Measurements from ENCODE around the gene CSGALNACT2.
"Not testable (repeated sequence)": the region's sequence is repeated elsewhere in the genome, so short reads cannot be mapped to it uniquely, and the experiment has no call there.

The CSGALNACT2 gene

DNA sequence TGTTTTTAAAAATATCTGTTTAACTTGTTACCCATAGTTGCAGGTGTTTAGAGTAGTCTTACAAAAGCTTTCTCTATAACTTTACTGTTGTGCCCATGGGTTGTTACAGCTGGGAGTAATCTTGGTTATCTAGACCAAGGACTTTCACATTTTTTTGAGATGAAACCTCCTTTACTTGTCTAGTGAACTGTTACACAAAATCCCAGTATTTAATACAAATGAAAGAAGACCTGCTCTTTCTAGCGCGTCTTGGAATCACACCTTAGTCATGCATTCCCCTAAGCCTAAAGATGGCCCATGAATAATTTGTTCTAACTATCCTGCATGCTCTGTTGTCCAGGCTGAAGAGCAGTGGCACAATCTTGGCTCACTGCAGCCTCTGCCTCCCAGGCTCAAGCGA lies 38.0 kb downstream of the CSGALNACT2 start:
- TF ChIP-seq MYC (IDR thresholded peaks at IDR 0.05; ENCODE audit: low read depth, low read length) (no peak), MAX (IDR thresholded peaks at IDR 0.05; ENCODE audit: low read depth, low read length) (no peak), POLR2A (IDR thresholded peaks at IDR 0.05; ENCODE audit: extremely low read depth, insufficient read length) (no peak)
- TF ChIP-seq, protein P1, sequence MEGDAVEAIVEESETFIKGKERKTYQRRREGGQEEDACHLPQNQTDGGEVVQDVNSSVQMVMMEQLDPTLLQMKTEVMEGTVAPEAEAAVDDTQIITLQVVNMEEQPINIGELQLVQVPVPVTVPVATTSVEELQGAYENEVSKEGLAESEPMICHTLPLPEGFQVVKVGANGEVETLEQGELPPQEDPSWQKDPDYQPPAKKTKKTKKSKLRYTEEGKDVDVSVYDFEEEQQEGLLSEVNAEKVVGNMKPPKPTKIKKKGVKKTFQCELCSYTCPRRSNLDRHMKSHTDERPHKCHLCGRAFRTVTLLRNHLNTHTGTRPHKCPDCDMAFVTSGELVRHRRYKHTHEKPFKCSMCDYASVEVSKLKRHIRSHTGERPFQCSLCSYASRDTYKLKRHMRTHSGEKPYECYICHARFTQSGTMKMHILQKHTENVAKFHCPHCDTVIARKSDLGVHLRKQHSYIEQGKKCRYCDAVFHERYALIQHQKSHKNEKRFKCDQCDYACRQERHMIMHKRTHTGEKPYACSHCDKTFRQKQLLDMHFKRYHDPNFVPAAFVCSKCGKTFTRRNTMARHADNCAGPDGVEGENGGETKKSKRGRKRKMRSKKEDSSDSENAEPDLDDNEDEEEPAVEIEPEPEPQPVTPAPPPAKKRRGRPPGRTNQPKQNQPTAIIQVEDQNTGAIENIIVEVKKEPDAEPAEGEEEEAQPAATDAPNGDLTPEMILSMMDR (IDR thresholded peaks at IDR 0.05; ENCODE audit: low read depth, low read length) = no peak
- H3K4me3 ChIP-seq (ENCODE audit: low read depth, low read length) = no peak overlapping the region
- DNase-seq (ENCODE audit: low read depth) = no peak

DNA sequence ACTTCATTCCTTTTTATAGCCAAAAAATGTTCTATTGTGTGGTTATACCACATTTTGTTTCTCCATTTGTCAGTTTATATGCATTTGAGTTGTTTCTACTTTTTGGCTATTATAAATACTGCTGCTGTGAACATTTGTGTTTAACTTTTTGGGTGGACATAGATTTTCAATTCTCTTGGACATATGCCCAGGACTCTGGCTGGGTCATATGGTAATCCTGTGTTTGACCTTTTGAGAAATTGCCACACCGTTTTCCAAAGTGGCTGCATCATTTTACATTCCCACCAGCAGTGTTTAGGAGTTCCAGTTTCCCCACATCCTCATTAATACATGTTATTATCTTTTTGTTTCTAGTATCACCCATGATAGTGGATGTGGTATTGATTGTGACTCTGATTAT lies 39.4 kb downstream of the CSGALNACT2 start:
- TF ChIP-seq, protein P1 (IDR thresholded peaks at IDR 0.05; ENCODE audit: low read depth, low read length) = no peak
- no peak for TF ChIP-seq MAX (IDR thresholded peaks at IDR 0.05; ENCODE audit: low read depth, low read length)
- no peak for TF ChIP-seq MYC (IDR thresholded peaks at IDR 0.05; ENCODE audit: low read depth, low read length)
- TF ChIP-seq POLR2A (IDR thresholded peaks at IDR 0.05; ENCODE audit: extremely low read depth, insufficient read length) = no peak
- DNase-seq (ENCODE audit: low read depth) = no peak
- H3K4me3 ChIP-seq (ENCODE audit: low read depth, low read length) = no peak overlapping the region

DNA sequence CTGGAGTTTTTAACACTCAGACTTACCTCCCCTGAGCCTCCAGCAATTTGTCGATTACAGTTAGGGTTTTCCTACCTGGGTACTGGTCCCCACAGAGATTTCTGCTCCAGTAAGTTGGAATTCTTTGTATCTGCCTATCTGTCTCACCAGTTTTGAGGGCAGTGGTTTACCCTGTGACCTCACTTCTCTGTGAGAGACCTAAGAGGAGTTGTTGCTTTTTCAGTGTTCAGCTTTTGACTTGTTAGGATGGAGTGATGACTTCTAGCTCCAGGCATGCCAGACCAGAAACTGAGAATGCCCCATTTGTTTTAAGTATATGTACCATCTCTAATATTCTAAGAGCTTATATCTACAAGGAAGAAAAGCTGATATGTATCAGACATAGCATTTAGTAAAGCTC lies 42.9 kb downstream of the CSGALNACT2 start:
- H3K4me3 ChIP-seq (ENCODE audit: low read depth, low read length) = no peak overlapping the region
- DNase-seq (ENCODE audit: low read depth) = no peak
- TF ChIP-seq MYC (IDR thresholded peaks at IDR 0.05; ENCODE audit: low read depth, low read length) = no peak
- TF ChIP-seq, protein P1 (IDR thresholded peaks at IDR 0.05; ENCODE audit: low read depth, low read length) = no peak
- TF ChIP-seq POLR2A (IDR thresholded peaks at IDR 0.05; ENCODE audit: extremely low read depth, insufficient read length) = no peak
- TF ChIP-seq MAX (IDR thresholded peaks at IDR 0.05; ENCODE audit: low read depth, low read length) = no peak

DNA sequence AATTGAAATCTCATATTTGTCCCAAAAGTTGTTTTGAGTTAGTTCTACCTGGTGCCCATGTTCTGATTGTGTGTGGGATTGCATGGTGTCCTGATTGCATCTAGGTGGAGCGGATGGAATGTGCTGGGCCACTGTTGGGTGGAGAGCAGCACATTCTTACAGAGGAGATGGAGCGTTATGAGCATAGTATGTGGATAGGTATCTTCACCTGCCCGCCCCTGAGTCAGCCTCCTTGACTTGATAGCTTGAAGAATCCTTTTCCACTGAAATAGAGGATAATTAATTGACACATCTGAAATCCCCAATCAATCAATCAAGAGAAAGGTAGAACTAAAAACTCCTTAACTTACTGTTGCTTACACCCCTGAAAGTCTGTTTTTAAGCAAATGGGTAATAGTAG lies 45.5 kb downstream of the CSGALNACT2 start:
- H3K4me3 ChIP-seq (ENCODE audit: low read depth, low read length); DNase-seq (ENCODE audit: low read depth): not testable (repeated sequence)

GRCh38 chr10:43186150-43186549 lies 47.9 kb downstream of the CSGALNACT2 start:
- H3K4me3 ChIP-seq (ENCODE audit: low read depth, low read length) = no peak overlapping the region
- TF ChIP-seq MAX (IDR thresholded peaks at IDR 0.05; ENCODE audit: low read depth, low read length) = no peak
- TF ChIP-seq MYC (IDR thresholded peaks at IDR 0.05; ENCODE audit: low read depth, low read length) = no peak
- TF ChIP-seq, protein P1 (IDR thresholded peaks at IDR 0.05; ENCODE audit: low read depth, low read length) = no peak
- no peak for TF ChIP-seq POLR2A (IDR thresholded peaks at IDR 0.05; ENCODE audit: extremely low read depth, insufficient read length)
- DNase-seq (ENCODE audit: low read depth) = no peak

DNA sequence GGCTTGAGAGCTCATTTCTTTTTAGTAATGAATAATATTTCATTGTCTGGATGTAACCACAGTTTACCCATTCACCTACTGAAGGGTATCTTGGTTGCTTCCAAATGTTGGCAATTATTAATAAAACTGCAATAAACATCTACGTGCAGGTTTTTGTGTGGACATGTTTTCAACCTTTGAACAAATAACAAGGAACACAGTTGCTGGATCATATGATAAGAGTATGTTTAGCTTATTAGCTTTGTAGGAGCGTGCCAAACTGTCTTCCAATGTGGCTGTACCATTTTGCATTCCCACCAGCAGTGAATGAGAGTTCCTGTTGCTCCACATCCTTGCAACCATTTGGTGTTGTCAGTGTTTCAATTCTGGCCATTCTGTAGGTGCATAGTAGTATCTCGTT lies 49.0 kb downstream of the CSGALNACT2 start:
- H3K4me3 ChIP-seq (ENCODE audit: low read depth, low read length) = no peak overlapping the region
- no peak for DNase-seq (ENCODE audit: low read depth)
- TF ChIP-seq POLR2A (IDR thresholded peaks at IDR 0.05; ENCODE audit: extremely low read depth, insufficient read length) = no peak
- TF ChIP-seq, protein P1 (IDR thresholded peaks at IDR 0.05; ENCODE audit: low read depth, low read length) = no peak
- no peak for TF ChIP-seq MAX (IDR thresholded peaks at IDR 0.05; ENCODE audit: low read depth, low read length)
- TF ChIP-seq MYC (IDR thresholded peaks at IDR 0.05; ENCODE audit: low read depth, low read length) = no peak

Data from NB4 (cell line).